ENCODE results near the gene TMEM121. TPM values are rescaled to one million over a fixed set of nuclear protein-coding genes. Genes with fewer than 3 reads are reported as not detected.
A peak's percentile ranks its signal among the peaks of the same experiment; 100 is the strongest.

TMEM121 gene
- total and polyA plus RNA-seq, 10 of the 15 experiments (the other 5 are each of a cell fraction or from before 2014, with no cell fraction given): 0.04 to 4.9 (median 1.2) TPM; not detected in 2

DNA sequence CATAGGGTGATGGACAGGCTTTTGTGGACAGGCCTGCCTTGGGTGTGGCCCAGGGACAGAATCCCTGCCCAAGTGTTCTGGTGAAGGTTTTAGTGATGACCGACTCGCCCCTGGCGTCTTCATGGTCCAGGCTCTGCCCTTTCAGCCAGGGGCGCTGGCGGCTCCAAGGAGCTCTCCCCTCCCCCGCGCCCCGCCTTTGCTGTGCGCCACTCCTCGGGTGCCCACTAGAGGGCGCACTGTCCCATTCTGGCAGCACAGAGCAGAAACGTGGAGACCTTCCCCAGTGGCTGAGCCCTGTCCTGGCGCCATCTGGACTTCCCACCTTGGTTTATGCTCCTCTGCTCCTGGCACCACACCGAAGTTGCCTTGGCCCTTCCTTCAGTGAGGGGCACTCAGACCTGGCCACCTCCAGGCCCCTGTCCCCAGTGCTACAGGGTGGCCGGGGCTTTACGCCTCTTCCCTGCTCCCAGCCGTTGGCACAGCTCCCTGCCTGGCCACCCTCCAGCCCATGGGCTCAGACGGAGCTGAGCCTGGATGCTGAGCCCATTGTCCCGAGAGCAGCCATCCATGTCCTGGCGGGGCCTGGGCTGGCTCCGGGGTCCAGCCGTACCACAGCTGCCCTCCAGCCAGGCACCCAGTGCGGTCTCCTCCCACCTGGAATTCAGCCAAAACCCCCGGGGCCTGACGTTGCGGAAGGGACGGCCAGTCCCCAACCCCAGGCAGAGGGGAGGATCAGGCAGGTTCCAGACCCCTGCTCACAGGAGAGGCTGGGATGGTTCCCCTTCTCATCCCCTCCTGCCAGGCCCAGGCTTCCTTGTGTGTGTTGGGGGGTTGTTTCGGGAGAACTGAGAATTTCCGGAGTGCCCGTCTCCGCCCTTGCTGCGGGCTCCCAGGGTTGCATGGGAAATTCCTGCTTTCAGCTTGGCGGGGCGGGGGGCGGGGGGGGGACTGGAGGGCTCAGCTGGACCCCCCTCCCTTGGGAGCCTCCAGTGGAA lies 45.3 kb upstream of the TMEM121 start (continued):
- TF ChIP-seq, protein P1, sequence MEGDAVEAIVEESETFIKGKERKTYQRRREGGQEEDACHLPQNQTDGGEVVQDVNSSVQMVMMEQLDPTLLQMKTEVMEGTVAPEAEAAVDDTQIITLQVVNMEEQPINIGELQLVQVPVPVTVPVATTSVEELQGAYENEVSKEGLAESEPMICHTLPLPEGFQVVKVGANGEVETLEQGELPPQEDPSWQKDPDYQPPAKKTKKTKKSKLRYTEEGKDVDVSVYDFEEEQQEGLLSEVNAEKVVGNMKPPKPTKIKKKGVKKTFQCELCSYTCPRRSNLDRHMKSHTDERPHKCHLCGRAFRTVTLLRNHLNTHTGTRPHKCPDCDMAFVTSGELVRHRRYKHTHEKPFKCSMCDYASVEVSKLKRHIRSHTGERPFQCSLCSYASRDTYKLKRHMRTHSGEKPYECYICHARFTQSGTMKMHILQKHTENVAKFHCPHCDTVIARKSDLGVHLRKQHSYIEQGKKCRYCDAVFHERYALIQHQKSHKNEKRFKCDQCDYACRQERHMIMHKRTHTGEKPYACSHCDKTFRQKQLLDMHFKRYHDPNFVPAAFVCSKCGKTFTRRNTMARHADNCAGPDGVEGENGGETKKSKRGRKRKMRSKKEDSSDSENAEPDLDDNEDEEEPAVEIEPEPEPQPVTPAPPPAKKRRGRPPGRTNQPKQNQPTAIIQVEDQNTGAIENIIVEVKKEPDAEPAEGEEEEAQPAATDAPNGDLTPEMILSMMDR (IDR thresholded peaks at IDR 0.05 in 2 of 3, conservative IDR thresholded peaks at IDR 0.05 in 1 of 3; ENCODE audit: control insufficient read depth in 2 of 3, extremely low read depth in 1 of 3, insufficient read depth in 1 of 3, low read depth in 3 of 3, low read length in 3 of 3): peak; percentile 95 to 99 (median 99); a peak in 5 of 6 replicates
- TF ChIP-seq, protein P2, sequence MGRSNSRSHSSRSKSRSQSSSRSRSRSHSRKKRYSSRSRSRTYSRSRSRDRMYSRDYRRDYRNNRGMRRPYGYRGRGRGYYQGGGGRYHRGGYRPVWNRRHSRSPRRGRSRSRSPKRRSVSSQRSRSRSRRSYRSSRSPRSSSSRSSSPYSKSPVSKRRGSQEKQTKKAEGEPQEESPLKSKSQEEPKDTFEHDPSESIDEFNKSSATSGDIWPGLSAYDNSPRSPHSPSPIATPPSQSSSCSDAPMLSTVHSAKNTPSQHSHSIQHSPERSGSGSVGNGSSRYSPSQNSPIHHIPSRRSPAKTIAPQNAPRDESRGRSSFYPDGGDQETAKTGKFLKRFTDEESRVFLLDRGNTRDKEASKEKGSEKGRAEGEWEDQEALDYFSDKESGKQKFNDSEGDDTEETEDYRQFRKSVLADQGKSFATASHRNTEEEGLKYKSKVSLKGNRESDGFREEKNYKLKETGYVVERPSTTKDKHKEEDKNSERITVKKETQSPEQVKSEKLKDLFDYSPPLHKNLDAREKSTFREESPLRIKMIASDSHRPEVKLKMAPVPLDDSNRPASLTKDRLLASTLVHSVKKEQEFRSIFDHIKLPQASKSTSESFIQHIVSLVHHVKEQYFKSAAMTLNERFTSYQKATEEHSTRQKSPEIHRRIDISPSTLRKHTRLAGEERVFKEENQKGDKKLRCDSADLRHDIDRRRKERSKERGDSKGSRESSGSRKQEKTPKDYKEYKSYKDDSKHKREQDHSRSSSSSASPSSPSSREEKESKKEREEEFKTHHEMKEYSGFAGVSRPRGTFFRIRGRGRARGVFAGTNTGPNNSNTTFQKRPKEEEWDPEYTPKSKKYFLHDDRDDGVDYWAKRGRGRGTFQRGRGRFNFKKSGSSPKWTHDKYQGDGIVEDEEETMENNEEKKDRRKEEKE (IDR thresholded peaks at IDR 0.05): no peak
- TF ChIP-seq SREBF2 (IDR thresholded peaks at IDR 0.05; ENCODE audit: low read length) (no peak), PAX5 (IDR thresholded peaks at IDR 0.05; ENCODE audit: borderline replicate concordance, low read depth, low read length) (peak; percentile 54; the same call in 1 of the 2 replicates), NFXL1 (IDR thresholded peaks at IDR 0.05; ENCODE audit: borderline replicate concordance) (no peak), RFX5 (IDR thresholded peaks at IDR 0.05; ENCODE audit: low read depth, low read length) (no peak), STAT1 (conservative IDR thresholded peaks at IDR 0.05) (0 out of 2 replicates have a peak, but pooled peaks have one; percentile 70), STAT3 (IDR thresholded peaks at IDR 0.05; ENCODE audit: low read depth, low read length) (no peak), MYC (IDR thresholded peaks at IDR 0.05; ENCODE audit: insufficient read depth, insufficient read length, insufficient replicate concordance, low read length, severe bottlenecking) (no peak), RAD51 (IDR thresholded peaks at IDR 0.05) (no peak), ESRRA (IDR thresholded peaks at IDR 0.05; ENCODE audit: low read length) (no peak), CHD1 (IDR thresholded peaks at IDR 0.05; ENCODE audit: low read depth, low read length) (no peak), RB1 (IDR thresholded peaks at IDR 0.05; ENCODE audit: borderline replicate concordance) (peak; percentile 79; the same call in 1 of the 2 replicates), BRCA1 (IDR thresholded peaks at IDR 0.05; ENCODE audit: low read depth, low read length) (no peak), POLR2AphosphoS5 (IDR thresholded peaks at IDR 0.05; ENCODE audit: low read length) (0 out of 2 replicates have a peak, but pooled peaks have one; percentile 39), MYB (IDR thresholded peaks at IDR 0.05; ENCODE audit: borderline replicate concordance, low read depth, low read length) (no peak), SIX5 (IDR thresholded peaks at IDR 0.05; ENCODE audit: low read depth, low read length, severe bottlenecking) (no peak), NRF1 (conservative IDR thresholded peaks at IDR 0.05; ENCODE audit: low read depth, low read length) (no peak), NR2C2 (IDR thresholded peaks at IDR 0.05; ENCODE audit: borderline replicate concordance, control insufficient read depth, insufficient read length, low read depth) (no peak)
- TF ChIP-seq, protein P3, sequence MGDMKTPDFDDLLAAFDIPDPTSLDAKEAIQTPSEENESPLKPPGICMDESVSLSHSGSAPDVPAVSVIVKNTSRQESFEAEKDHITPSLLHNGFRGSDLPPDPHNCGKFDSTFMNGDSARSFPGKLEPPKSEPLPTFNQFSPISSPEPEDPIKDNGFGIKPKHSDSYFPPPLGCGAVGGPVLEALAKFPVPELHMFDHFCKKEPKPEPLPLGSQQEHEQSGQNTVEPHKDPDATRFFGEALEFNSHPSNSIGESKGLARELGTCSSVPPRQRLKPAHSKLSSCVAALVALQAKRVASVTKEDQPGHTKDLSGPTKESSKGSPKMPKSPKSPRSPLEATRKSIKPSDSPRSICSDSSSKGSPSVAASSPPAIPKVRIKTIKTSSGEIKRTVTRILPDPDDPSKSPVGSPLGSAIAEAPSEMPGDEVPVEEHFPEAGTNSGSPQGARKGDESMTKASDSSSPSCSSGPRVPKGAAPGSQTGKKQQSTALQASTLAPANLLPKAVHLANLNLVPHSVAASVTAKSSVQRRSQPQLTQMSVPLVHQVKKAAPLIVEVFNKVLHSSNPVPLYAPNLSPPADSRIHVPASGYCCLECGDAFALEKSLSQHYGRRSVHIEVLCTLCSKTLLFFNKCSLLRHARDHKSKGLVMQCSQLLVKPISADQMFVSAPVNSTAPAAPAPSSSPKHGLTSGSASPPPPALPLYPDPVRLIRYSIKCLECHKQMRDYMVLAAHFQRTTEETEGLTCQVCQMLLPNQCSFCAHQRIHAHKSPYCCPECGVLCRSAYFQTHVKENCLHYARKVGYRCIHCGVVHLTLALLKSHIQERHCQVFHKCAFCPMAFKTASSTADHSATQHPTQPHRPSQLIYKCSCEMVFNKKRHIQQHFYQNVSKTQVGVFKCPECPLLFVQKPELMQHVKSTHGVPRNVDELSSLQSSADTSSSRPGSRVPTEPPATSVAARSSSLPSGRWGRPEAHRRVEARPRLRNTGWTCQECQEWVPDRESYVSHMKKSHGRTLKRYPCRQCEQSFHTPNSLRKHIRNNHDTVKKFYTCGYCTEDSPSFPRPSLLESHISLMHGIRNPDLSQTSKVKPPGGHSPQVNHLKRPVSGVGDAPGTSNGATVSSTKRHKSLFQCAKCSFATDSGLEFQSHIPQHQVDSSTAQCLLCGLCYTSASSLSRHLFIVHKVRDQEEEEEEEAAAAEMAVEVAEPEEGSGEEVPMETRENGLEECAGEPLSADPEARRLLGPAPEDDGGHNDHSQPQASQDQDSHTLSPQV (IDR thresholded peaks at IDR 0.05): peak; percentile 56; the same call in 1 of the 2 replicates

All from GM12878 (cell line).